HUES48 (cell line): ENCODE results near the gene ROPN1L.

Source experiments
- H3K27ac ChIP-seq: one replicate; pipeline ENCODE4 v1.7.0; 2013; ENCODE audit warnings: low read depth, low read length, inconsistent platforms
- H3K27me3 ChIP-seq: 2 replicates; pipeline ENCODE4 v1.6.1; 2013; ENCODE audit warnings: mild to moderate bottlenecking, low read length; ENCODE audit not compliant: control insufficient read depth, insufficient read depth
- H3K36me3 ChIP-seq: 2 replicates; pipeline ENCODE4 v1.6.1; 2013; ENCODE audit warnings: low read length; ENCODE audit not compliant: control insufficient read depth, insufficient read depth
- H3K4me1 ChIP-seq: 2 replicates; pipeline ENCODE4 v1.6.1; 2013; ENCODE audit warnings: mild to moderate bottlenecking, low read length; ENCODE audit not compliant: control insufficient read depth, insufficient read depth
- H3K4me3 ChIP-seq: 2 replicates; pipeline ENCODE4 v1.5.1; 2013; ENCODE audit warnings: mild to moderate bottlenecking, low read depth, low read length
- H3K9ac ChIP-seq: 2 replicates; pipeline ENCODE4 v1.6.1; 2013; ENCODE audit warnings: mild to moderate bottlenecking, low read depth, low read length, moderate library complexity
- H3K9me3 ChIP-seq: 2 replicates; pipeline ENCODE4 v1.6.1; 2013; ENCODE audit warnings: low read length; ENCODE audit not compliant: control insufficient read depth, insufficient read depth

ROPN1L gene

GRCh38 chr5:10410662-10411061 lies 31.0 kb upstream of the ROPN1L start:
- Histone ChIP-seq H3K27ac (no peak overlapping the region), H3K9ac (no peak overlapping the region), H3K4me1 (no peaks in the 10 kb centered on the region), H3K36me3 (peaks cover 97% of the 10 kb centered on the region), H3K27me3 (no peaks in the 10 kb centered on the region), H3K4me3 (no peak overlapping the region), H3K9me3 (no peaks in the 10 kb centered on the region; the same call in 1 of the 2 replicates)

GRCh38 chr5:10411336-10411735 lies 30.3 kb upstream of the ROPN1L start:
- Histone ChIP-seq H3K9ac (no peak overlapping the region), H3K4me1 (no peaks in the 10 kb centered on the region), H3K36me3 (peaks cover 97% of the 10 kb centered on the region)

GRCh38 chr5:10416868-10417267 lies 24.8 kb upstream of the ROPN1L start:
- no peak overlapping the region for H3K4me3 ChIP-seq

More at GRCh38 chr5:10411336-10411735, 30.3 kb upstream of the ROPN1L start:
- Histone ChIP-seq H3K4me3 (no peak overlapping the region), H3K27me3 (no peaks in the 10 kb centered on the region), H3K27ac (no peak overlapping the region), H3K9me3 (no peaks in the 10 kb centered on the region)

GRCh38 chr5:10418654-10419345 lies 22.9 kb upstream of the ROPN1L start:
- no peaks in the 10 kb centered on the region for H3K27me3 ChIP-seq
- peaks cover 6% of the 10 kb centered on the region for H3K4me1 ChIP-seq
- H3K9ac ChIP-seq: no peak overlapping the region
- H3K4me3 ChIP-seq: no peak overlapping the region
- peaks cover 84% of the 10 kb centered on the region for H3K36me3 ChIP-seq
- H3K27ac ChIP-seq: no peak overlapping the region
- H3K9me3 ChIP-seq: no peaks in the 10 kb centered on the region

More at GRCh38 chr5:10416868-10417267, 24.8 kb upstream of the ROPN1L start:
- no peaks in the 10 kb centered on the region for H3K27me3 ChIP-seq
- no peaks in the 10 kb centered on the region for H3K4me1 ChIP-seq
- no peak overlapping the region for H3K27ac ChIP-seq
- no peak overlapping the region for H3K9ac ChIP-seq
- H3K9me3 ChIP-seq: no peaks in the 10 kb centered on the region
- H3K36me3 ChIP-seq: peaks cover 99% of the 10 kb centered on the region

- H3K36me3 ChIP-seq: peaks cover 83% of the 10 kb centered on the region
- H3K4me1 ChIP-seq: peaks cover 6% of the 10 kb centered on the region
- no peaks in the 10 kb centered on the region for H3K9me3 ChIP-seq
- H3K27ac ChIP-seq: no peak overlapping the region
- no peak overlapping the region for H3K4me3 ChIP-seq
- no peaks in the 10 kb centered on the region for H3K27me3 ChIP-seq
- H3K9ac ChIP-seq: no peak overlapping the region
These were observed 21.2 kb upstream of the ROPN1L start for GRCh38 chr5:10420468-10420867.

GRCh38 chr5:10420932-10421331 lies 20.7 kb upstream of the ROPN1L start:
- Histone ChIP-seq H3K27me3 (no peaks in the 10 kb centered on the region), H3K36me3 (peaks cover 82% of the 10 kb centered on the region), H3K9me3 (no peaks in the 10 kb centered on the region), H3K4me1 (peaks cover 6% of the 10 kb centered on the region), H3K4me3 (no peak overlapping the region), H3K27ac (no peak overlapping the region), H3K9ac (no peak overlapping the region)

GRCh38 chr5:10421896-10422691 lies 19.6 kb upstream of the ROPN1L start:
- peaks cover 82% of the 10 kb centered on the region for H3K36me3 ChIP-seq
- H3K4me1 ChIP-seq: peaks cover 6% of the 10 kb centered on the region

GRCh38 chr5:10423022-10423421 lies 18.7 kb upstream of the ROPN1L start:
- Histone ChIP-seq H3K9ac (no peak overlapping the region), H3K27ac (no peak overlapping the region), H3K27me3 (no peaks in the 10 kb centered on the region), H3K4me1 (peaks cover 6% of the 10 kb centered on the region), H3K36me3 (peaks cover 83% of the 10 kb centered on the region), H3K9me3 (no peaks in the 10 kb centered on the region), H3K4me3 (no peak overlapping the region)

More at GRCh38 chr5:10421896-10422691, 19.6 kb upstream of the ROPN1L start:
- H3K4me3 ChIP-seq: no peak overlapping the region
- no peaks in the 10 kb centered on the region for H3K27me3 ChIP-seq
- H3K27ac ChIP-seq: no peak overlapping the region
- no peak overlapping the region for H3K9ac ChIP-seq
- no peaks in the 10 kb centered on the region for H3K9me3 ChIP-seq

GRCh38 chr5:10424124-10424731 lies 17.5 kb upstream of the ROPN1L start:
- Histone ChIP-seq H3K36me3 (peaks cover 79% of the 10 kb centered on the region), H3K9me3 (no peaks in the 10 kb centered on the region), H3K27me3 (no peaks in the 10 kb centered on the region), H3K9ac (no peak overlapping the region), H3K27ac (no peak overlapping the region), H3K4me1 (peaks cover 6% of the 10 kb centered on the region), H3K4me3 (no peak overlapping the region)

GRCh38 chr5:10427201-10427600 lies 14.5 kb upstream of the ROPN1L start:
- no peak overlapping the region for H3K4me3 ChIP-seq
- H3K27ac ChIP-seq: no peak overlapping the region
- no peaks in the 10 kb centered on the region for H3K27me3 ChIP-seq
- no peak overlapping the region for H3K9ac ChIP-seq
- peaks cover 77% of the 10 kb centered on the region for H3K36me3 ChIP-seq
- H3K9me3 ChIP-seq: no peaks in the 10 kb centered on the region
- peaks cover 6% of the 10 kb centered on the region for H3K4me1 ChIP-seq

- no peak overlapping the region for H3K4me3 ChIP-seq
- H3K27me3 ChIP-seq: no peaks in the 10 kb centered on the region
- no peaks in the 10 kb centered on the region for H3K9me3 ChIP-seq
- H3K4me1 ChIP-seq: no peaks in the 10 kb centered on the region
- H3K36me3 ChIP-seq: peaks cover 83% of the 10 kb centered on the region
- H3K9ac ChIP-seq: no peak overlapping the region
- no peak overlapping the region for H3K27ac ChIP-seq
These were observed 13.7 kb upstream of the ROPN1L start for GRCh38 chr5:10427978-10428377.
